NCI-H1417 treated with DMSO at 0.1 percent for 48 hours (cell line): Measurements from ENCODE around the gene MPP7.
A peak's percentile ranks its signal among the peaks of the same experiment; 100 is the strongest.
"Not testable (repeated sequence)": the region's sequence is repeated elsewhere in the genome, so short reads cannot be mapped to it uniquely, and the experiment has no call there.

ENCODE experiments used
- DNase-seq: peaks from one replicate; lab custom pipeline; 2025; lab: John Stamatoyannopoulos, UW

MPP7 gene

GRCh38 chr10:28302638-28303488 is at the start of gene MPP7:
Gene MPP7 (minus strand): TSS chr10:28303064. CDS start chr10:28238604, 64,460 bp downstream.
- peak; percentile 66 for DNase-seq

DNA sequence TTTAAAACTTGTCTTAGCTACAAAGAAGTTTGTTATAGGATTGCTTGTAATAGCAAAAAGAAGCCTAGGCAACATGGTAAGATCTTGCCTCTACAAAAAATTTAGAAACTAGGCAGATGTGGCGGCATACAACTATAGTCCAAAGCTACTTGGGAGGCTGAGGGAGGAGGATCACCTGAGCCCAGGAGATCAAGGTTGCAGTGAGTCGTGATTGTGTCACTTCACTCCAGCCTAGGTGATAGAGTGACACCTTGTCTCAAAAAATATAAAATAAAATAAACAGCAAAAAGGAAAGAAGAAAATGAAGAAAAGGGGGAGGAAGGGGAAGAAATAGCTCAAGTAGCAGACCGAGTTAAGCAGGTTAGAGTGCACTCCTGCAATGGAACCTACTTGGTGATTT is 47.0 kb upstream of the MPP7 start:
- DNase-seq = no peak

- DNase-seq = no peak
These were observed 41.4 kb upstream of the MPP7 start for GRCh38 chr10:28343987-28344895.

DNA sequence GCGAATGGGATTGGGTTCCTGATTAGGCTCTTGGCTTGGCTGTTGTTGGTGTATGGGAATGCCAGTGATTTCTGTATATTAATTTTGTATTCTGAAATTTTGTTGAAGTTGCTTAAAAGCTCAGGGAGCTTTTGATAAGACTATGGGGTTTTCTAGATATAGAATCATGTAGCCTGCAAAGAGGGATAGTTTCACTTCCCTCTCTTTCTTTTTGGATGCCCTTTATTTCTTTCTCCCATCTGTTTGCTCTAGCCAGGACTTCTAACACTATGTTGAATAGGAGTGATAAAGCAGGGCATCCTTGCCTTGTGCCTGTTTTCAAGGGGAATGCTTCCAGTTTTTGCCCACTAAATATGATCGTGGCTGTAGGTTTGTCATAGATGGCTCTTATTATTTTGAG is 40.4 kb upstream of the MPP7 start:
- no peak for DNase-seq

DNA sequence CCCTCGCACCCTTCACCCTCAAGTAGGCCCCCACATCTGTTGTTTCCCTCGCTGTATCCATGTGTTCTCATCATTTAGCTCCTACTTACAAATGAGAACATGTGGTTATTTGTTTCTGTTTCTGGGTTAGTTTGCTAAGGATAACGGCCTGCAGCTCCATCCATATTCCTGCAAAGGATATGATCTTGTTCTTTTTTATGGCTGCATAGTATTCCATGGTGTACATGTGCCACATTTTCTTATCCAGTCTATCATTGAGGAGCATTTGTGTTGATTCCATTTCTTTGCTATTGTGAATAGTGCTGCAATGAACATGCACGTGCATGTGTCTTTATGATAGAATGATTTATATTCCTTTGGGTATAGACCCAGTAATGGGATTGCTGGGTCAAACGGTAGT is 38.8 kb upstream of the MPP7 start:
- not testable (repeated sequence) for DNase-seq

DNA sequence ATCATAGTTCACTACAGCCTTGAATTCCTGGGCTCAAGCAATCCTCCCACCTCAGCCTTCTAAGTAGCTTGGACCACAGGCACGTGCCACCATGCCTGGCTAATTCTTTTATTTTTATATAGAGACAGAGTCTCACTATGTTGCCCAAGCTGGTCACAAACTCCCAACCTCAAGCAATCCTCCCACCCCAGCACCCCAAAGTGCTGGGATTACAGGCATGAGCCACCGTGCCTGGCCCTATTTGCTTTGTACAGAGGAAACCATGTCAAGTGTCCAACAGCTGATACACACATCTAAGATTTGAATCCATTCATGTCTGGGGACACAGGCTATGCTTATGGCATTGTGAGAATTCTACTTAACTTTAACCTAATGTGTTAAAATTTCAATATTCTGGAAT is 29.9 kb upstream of the MPP7 start:
- DNase-seq = no peak

DNA sequence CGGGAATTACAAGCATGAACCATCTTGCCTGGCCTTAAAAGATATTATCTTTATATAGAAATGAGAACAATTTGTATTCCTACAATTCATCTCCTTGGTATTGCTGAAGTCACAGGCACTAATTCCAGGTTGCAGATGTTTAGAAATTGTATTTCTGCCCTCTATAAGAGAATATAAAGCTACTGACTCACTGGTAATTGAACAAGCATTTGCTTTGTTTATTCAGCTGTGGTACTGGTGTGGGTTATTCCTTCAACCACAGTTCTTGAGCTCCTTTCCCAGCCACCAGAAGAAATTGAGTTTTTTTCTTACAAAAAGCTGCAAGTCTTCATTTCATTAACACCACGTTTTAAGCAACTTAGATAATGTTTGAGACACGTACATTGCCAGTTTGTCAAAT is 29.0 kb upstream of the MPP7 start:
- DNase-seq = no peak

GRCh38 chr10:28331066-28331465 is 28.2 kb upstream of the MPP7 start:
- no peak for DNase-seq

GRCh38 chr10:28328346-28328745 is 25.5 kb upstream of the MPP7 start:
- no peak for DNase-seq

DNA sequence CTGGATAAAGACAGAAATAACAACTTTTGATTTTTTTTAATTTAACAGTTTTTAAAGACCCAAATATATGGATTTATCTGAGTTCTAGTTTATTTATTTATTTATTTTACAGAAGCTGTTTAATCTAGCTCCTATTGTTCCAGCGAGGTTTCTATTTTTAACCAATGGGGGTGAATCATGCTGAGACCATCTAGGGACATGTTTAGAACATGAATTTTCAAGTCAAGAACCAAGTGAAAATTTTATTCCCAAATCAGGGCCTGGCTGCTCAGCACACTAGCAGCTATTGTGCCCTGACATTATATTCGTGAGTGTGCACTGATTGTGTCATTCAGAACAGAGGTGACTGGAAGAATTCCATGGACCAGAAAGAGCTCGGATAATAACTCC is 24.6 kb upstream of the MPP7 start:
- no peak for DNase-seq

GRCh38 chr10:28326516-28327490 is 23.9 kb upstream of the MPP7 start:
- DNase-seq = no peak

GRCh38 chr10:28320799-28321198 is 17.9 kb upstream of the MPP7 start:
- no peak for DNase-seq

DNA sequence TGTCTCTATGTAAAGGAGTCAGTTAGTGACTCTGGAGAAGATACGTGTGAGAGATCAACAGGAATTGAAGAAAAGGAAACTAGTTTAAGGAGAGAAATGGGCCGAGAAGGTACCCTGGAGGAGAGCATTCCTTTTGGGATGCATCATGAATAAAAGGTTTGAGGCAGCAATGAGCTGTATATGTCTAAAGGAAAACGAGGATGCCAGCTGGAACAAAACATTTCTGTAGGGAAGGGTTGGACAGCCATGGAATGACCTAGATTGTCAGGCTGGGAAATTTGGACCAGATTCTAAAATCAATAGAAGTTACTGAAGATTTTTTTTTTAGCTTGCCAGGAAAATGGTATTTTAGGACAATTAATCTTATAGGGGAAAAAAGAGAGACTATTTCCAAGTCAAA is 17.2 kb upstream of the MPP7 start:
- no peak for DNase-seq

GRCh38 chr10:28319061-28319460 is 16.2 kb upstream of the MPP7 start:
- not testable (repeated sequence) for DNase-seq

DNA sequence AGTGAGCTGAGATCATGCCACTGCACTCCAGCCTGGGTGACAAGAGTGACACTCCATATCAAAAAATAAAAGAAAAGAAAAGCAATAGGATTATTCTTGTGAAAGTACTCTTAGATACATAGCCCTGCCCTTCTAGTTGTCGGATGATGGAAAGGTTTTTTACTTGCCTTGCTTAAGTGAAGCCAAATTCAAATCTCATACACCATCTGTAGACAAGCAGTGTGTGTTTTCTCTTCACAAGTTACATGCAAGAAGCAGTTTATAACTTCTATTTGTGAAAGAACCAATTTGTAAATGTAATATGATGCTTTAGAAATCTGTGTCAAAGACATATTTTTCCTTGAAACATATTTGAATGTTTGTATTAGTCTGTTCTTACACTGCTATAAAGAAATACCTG is 15.8 kb upstream of the MPP7 start:
- no peak for DNase-seq

DNA sequence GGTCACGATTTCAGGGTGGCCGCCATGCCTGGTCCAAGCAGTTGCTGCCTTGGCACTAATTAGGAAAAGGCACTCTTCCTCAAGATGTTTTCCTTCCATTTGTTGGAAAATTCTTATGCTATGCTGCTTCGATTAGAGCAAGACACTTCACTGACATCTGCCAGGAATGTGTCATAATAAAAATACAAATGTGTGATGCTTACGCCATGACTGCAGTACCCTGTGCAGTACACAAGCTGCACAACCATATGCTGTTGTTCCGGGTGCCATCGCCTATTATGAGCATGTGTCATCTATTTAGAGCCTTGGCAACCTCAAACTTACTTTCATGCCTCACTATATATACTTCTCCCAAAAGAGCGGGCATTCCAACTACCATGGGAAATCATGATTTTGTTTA is 14.9 kb upstream of the MPP7 start:
- DNase-seq = no peak

GRCh38 chr10:28316696-28317095 is 13.8 kb upstream of the MPP7 start:
- no peak for DNase-seq

GRCh38 chr10:28315140-28315539 is 12.3 kb upstream of the MPP7 start:
- no peak for DNase-seq

- no peak for DNase-seq
These were observed 11.3 kb upstream of the MPP7 start for GRCh38 chr10:28314211-28314610.

- DNase-seq = no peak
These were observed 9.7 kb upstream of the MPP7 start for GRCh38 chr10:28312572-28312971.

- DNase-seq = no peak
These were observed 8.2 kb upstream of the MPP7 start for GRCh38 chr10:28311104-28311503.

DNA sequence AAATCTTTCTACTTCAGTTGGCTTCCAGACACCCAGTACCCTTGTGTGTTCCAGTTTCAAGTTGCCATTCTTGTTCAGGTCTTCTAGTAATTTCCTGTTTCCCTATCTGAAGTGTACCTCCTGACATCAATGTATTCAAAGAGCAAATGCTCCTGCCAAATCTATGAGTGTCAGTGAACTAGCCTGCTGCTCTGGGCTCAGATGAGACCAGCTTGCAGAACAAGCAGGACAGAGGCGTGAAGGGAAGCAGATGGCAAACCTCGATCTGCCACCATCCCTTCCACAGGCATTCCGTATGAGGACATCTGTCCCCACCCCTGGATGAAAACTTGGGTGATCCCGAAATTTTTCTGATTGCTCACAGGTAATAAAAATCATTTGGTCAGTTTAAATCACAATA is 4.4 kb upstream of the MPP7 start:
- DNase-seq = no peak
